Measurements from ENCODE around the gene AP4M1. TPM values are rescaled to one million over a fixed set of nuclear protein-coding genes. Genes with fewer than 3 reads are reported as not detected.

AP4M1 gene
- total RNA-seq, 4 donors from 2014 or later, result 9.1 to 26.6 (median 19.4) TPM

- Histone ChIP-seq H3K27ac (no peak overlapping the region), H3K4me1 (peaks cover 4 to 7% of the 10 kb centered on the region in 2 donors), H3K27me3 (no peaks in the 10 kb centered on the region), H3K36me3 (peaks cover 22 to 38% of the 10 kb centered on the region in 2 donors), H3K4me3 (replicated peaks in 1 of 3) (no peak overlapping the region), H3K9me3 (no peaks in the 10 kb centered on the region)
- 86 to 89% methylated on average over 16 to 17 of the region's 17 CpGs for WGBS, 2 donors
- intact Hi-C loops (cut with DNase I), result no loop called here
- DNase-seq, result no peak
- TF ChIP-seq POLR2A (IDR thresholded peaks at IDR 0.05), result no peak
- TF ChIP-seq, protein P1, sequence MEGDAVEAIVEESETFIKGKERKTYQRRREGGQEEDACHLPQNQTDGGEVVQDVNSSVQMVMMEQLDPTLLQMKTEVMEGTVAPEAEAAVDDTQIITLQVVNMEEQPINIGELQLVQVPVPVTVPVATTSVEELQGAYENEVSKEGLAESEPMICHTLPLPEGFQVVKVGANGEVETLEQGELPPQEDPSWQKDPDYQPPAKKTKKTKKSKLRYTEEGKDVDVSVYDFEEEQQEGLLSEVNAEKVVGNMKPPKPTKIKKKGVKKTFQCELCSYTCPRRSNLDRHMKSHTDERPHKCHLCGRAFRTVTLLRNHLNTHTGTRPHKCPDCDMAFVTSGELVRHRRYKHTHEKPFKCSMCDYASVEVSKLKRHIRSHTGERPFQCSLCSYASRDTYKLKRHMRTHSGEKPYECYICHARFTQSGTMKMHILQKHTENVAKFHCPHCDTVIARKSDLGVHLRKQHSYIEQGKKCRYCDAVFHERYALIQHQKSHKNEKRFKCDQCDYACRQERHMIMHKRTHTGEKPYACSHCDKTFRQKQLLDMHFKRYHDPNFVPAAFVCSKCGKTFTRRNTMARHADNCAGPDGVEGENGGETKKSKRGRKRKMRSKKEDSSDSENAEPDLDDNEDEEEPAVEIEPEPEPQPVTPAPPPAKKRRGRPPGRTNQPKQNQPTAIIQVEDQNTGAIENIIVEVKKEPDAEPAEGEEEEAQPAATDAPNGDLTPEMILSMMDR (IDR thresholded peaks at IDR 0.05), result no peak
These were observed 5.2 kb downstream of the AP4M1 start for GRCh38 chr7:100106633-100107032.

GRCh38 chr7:100107125-100107737 lies 5.8 kb downstream of the AP4M1 start:
- H3K4me3 ChIP-seq (replicated peaks in 1 of 3), result no peak overlapping the region

GRCh38 chr7:100107890-100108289 lies 6.4 kb downstream of the AP4M1 start:
- H3K9me3 ChIP-seq, result no peaks in the 10 kb centered on the region
- no peak overlapping the region for H3K4me3 ChIP-seq (replicated peaks in 1 of 3)
- peaks cover 27 to 50% of the 10 kb centered on the region in 2 donors for H3K36me3 ChIP-seq
- no peaks in the 10 kb centered on the region for H3K27me3 ChIP-seq
- H3K4me1 ChIP-seq, result no peaks in the 10 kb centered on the region
- no peak overlapping the region for H3K27ac ChIP-seq
- intact Hi-C loops (cut with DNase I), result no loop called here
- TF ChIP-seq, protein P1 (IDR thresholded peaks at IDR 0.05), result no peak
- no peak for TF ChIP-seq POLR2A (IDR thresholded peaks at IDR 0.05)
- WGBS, 2 donors, result 85 to 91% methylated on average over 11 of the region's 11 CpGs
- DNase-seq, result no peak

More at GRCh38 chr7:100107125-100107737, 5.8 kb downstream of the AP4M1 start:
- DNase-seq, result no peak
- Histone ChIP-seq H3K36me3 (peaks cover 27 to 44% of the 10 kb centered on the region in 2 donors), H3K27ac (no peak overlapping the region), H3K4me1 (peaks cover 4 to 5% of the 10 kb centered on the region in 2 donors), H3K9me3 (no peaks in the 10 kb centered on the region), H3K27me3 (no peaks in the 10 kb centered on the region)
- intact Hi-C loops (cut with DNase I), result no loop called here
- TF ChIP-seq, protein P1 (IDR thresholded peaks at IDR 0.05), result no peak
- no peak for TF ChIP-seq POLR2A (IDR thresholded peaks at IDR 0.05)
- 87 to 90% methylated on average over 15 to 25 of the region's 25 CpGs for WGBS, 2 donors

GRCh38 chr7:100109521-100110163 lies 8.2 kb downstream of the AP4M1 start:
- DNase-seq, result no peak
- no peak overlapping the region for H3K27ac ChIP-seq
- no peaks in the 10 kb centered on the region for H3K27me3 ChIP-seq
- peaks cover 27 to 45% of the 10 kb centered on the region in 2 donors for H3K36me3 ChIP-seq
- no peak overlapping the region for H3K4me3 ChIP-seq (replicated peaks in 1 of 3)
- no peaks in the 10 kb centered on the region for H3K4me1 ChIP-seq
- intact Hi-C loops (cut with DNase I), result no loop called here
- no peaks in the 10 kb centered on the region for H3K9me3 ChIP-seq
- 89 to 90% methylated on average over 12 of the region's 12 CpGs for WGBS, 2 donors
- TF ChIP-seq, protein P1 (IDR thresholded peaks at IDR 0.05), result no peak
- no peak for TF ChIP-seq POLR2A (IDR thresholded peaks at IDR 0.05)

DNA sequence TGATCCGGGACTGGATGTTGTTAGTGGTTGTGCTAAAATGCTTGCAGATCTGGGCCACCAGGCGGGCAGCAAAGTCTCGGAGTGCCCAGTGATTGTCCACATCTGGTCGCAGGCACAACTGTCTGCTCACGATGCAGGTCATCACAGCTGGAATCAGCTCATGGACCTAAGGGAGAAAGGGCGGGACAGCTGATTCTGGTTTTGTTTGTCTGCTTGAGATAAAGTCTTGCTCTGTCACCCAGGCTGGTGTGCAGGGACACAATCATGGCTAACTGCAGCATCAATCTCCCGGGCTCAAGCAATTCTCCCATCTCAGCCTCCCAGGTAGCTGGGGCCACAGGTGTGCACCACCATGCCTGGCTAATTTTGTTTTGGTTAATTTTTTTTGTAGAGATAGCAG lies 9.7 kb downstream of the AP4M1 start:
- TF ChIP-seq, protein P1 (IDR thresholded peaks at IDR 0.05), result no peak
- TF ChIP-seq POLR2A (IDR thresholded peaks at IDR 0.05), result no peak
- Histone ChIP-seq H3K27ac (no peak overlapping the region), H3K4me1 (no peaks in the 10 kb centered on the region), H3K4me3 (replicated peaks in 1 of 3) (no peak overlapping the region), H3K9me3 (no peaks in the 10 kb centered on the region), H3K36me3 (peaks cover 27 to 39% of the 10 kb centered on the region in 2 donors), H3K27me3 (no peaks in the 10 kb centered on the region)
- DNase-seq, result no peak
- intact Hi-C loops (cut with DNase I), result no loop called here
- 90 to 97% methylated on average over 7 of the region's 7 CpGs for WGBS, 2 donors

Data from thyroid gland (tissue), 4 donors.